GM12878 (cell line): ENCODE results near the gene DHX40. TPM values are rescaled to one million over a fixed set of nuclear protein-coding genes. Genes with fewer than 3 reads are reported as not detected.

Experiments used
- ATAC-seq: fragments of 200-7000 bp; cut with Tn5 transposase; 3 replicates; pipeline ENCODE4 v1.9.1; 2020; ENCODE audit warnings: mild to moderate bottlenecking, moderate library complexity
- BruUV-seq: library from RNA; stranded (reverse); fragments of 400-500 nt; replicated peaks from 2 replicates; lab custom pipeline; 2021; lab: Mats Ljungman, UMichigan
- CTCF ChIA-PET: fragments of 300-600 bp; sonication (Branson Sonifier 250); formaldehyde crosslinking; extraction: SDS; loops from one replicate; lab custom pipeline; 2021; ENCODE audit warnings: inconsistent platforms; lab: Yijun Ruan, JAX
- POLR2A ChIA-PET: fragments of 350-600 bp; formaldehyde crosslinking; extraction: SDS; loops from one replicate; lab custom pipeline; 2021; ENCODE audit warnings: inconsistent platforms; lab: Charles Lee
- RAD21 ChIA-PET: fragments of 300-600 bp; sonication (Branson Sonifier 250); formaldehyde crosslinking; loops from one replicate; lab custom pipeline; 2023; ENCODE audit warnings: antibody characterized with exemption; ENCODE audit not compliant: unreplicated experiment; lab: Charles Lee
- SMC1A ChIA-PET: fragments of 300-600 bp; sonication (Branson Sonifier 250); formaldehyde crosslinking; loops from one replicate; lab custom pipeline; 2023; ENCODE audit not compliant: unreplicated experiment, uncharacterized antibody; lab: Charles Lee
- DNase-seq: peaks from one replicate; pipeline ENCODE4 v3.0.0-alpha.2; 2011; ENCODE audit warnings: low read depth, low spot score
- FAIRE-seq: peaks from 3 replicates; lab custom pipeline; 2011; peaks lifted over from hg19 to GRCh38; lab: Jason Lieb, UNC
- H2AFZ ChIP-seq: 2 replicates; pipeline ENCODE4 v1.6.0; 2011; ENCODE audit warnings: low read depth, low read length, control low read depth; ENCODE audit not compliant: control insufficient read depth
- H3K27ac ChIP-seq: 2 replicates; pipeline ENCODE4 v1.5.1; 2011; ENCODE audit warnings: control low read depth; ENCODE audit not compliant: control insufficient read depth, insufficient read depth
- H3K27me3 ChIP-seq, 2 experiments: replicated peaks in 1 of 2; 2 replicates each; pipeline versions ENCODE4 v1.6.0 to v1.6.1; 2011; ENCODE audit warnings: low read length in 1 of 2; ENCODE audit not compliant: control insufficient read depth in 2 of 2, insufficient read depth in 2 of 2
- H3K36me3 ChIP-seq, 2 experiments: 2 replicates each; pipeline ENCODE4 v1.5.1; 2011; ENCODE audit warnings: low read length in 1 of 2; ENCODE audit not compliant: control insufficient read depth in 2 of 2, insufficient read depth in 2 of 2
- H3K4me1 ChIP-seq: 2 replicates; pipeline ENCODE4 v1.6.1; 2011; ENCODE audit warnings: mild to moderate bottlenecking, low read length, moderate library complexity, mixed read lengths; ENCODE audit not compliant: control insufficient read depth, insufficient read depth
- H3K4me2 ChIP-seq: 2 replicates; pipeline ENCODE4 v1.6.0; 2011; ENCODE audit warnings: control low read depth; ENCODE audit not compliant: control insufficient read depth, insufficient read depth
- H3K4me3 ChIP-seq: fragments of 200-600 bp; sonication (generic); 2 replicates; pipeline ENCODE4 v1.5.1; 2016
- H3K79me2 ChIP-seq: 2 replicates; pipeline ENCODE4 v1.6.0; 2011; ENCODE audit warnings: low read length; ENCODE audit not compliant: control insufficient read depth, insufficient read depth
- H3K9ac ChIP-seq: 2 replicates; pipeline ENCODE4 v1.8.0; 2011; ENCODE audit warnings: low read length, control low read depth, mixed read lengths; ENCODE audit not compliant: control insufficient read depth, insufficient read depth
- H3K9me3 ChIP-seq: replicated peaks from 3 replicates; pipeline ENCODE4 v1.5.1; 2011; ENCODE audit warnings: mild to moderate bottlenecking, low read length; ENCODE audit not compliant: control insufficient read depth, insufficient read depth
- H4K20me1 ChIP-seq: 2 replicates; pipeline ENCODE4 v1.6.0; 2011; ENCODE audit not compliant: control insufficient read depth, insufficient read depth
- CHD1 ChIP-seq: IDR thresholded peaks from 2 replicates; pipeline ENCODE4 v1.6.1; 2012; ENCODE audit warnings: low read depth, low read length, improper control_type of control experiment
- HDGF ChIP-seq: fragments of 450-650 bp; IDR thresholded peaks from 2 replicates; pipeline ENCODE4 v1.6.1; 2016; ENCODE audit warnings: antibody characterized with exemption
- RAD21 ChIP-seq: IDR thresholded peaks from 2 replicates; pipeline ENCODE4 v1.6.1; 2011; ENCODE audit warnings: mild to moderate bottlenecking, low read depth, low read length, moderate library complexity; ENCODE audit not compliant: insufficient read depth
- ZSCAN29 ChIP-seq: fragments of 450-650 bp; IDR thresholded peaks from 2 replicates; pipeline ENCODE4 v1.6.1; 2017; ENCODE audit warnings: mild to moderate bottlenecking, moderate library complexity
- WGBS: methylation state at CpG from one replicate; pipeline ENCODE4 v1.1.6; 2016; ENCODE audit warnings: low lambda C conversion rate; ENCODE audit not compliant: insufficient replicate concordance, insufficient coverage; ENCODE audit errors: missing lambda C conversion rate; 5-methylcytosine and 5-hydroxymethylcytosine counted together
- in situ Hi-C: fragments of 300-500 bp; cut with MboI; formaldehyde crosslinking; loops from 9 replicates; pipeline ENCODE4 v1.14.3; 2018; ENCODE audit warnings: mixed read lengths
- intact Hi-C: fragments of 100-400 bp; cut with micrococcal nuclease; formaldehyde crosslinking; loops from one replicate; pipeline ENCODE4 v1.14.2; 2022; ENCODE audit not compliant: unreplicated experiment
- polyA plus RNA-seq, 11 experiments: library from polyadenylated mRNA; depleted of rRNA in 4 of 11; unstranded in 6 of 11; stranded (reverse) in 5 of 11; fragments of >200 nt; fragmentation: Nextera tagmentation in 4 of 11; fragmentation: Illumina TruSeq in 1 of 11; extraction: Ambion mirVana in 4 of 11; extraction: Trizol in 1 of 11; gene quantifications; 1 replicate in 1 of 11; 2 replicates in 10 of 11; pipeline versions ENCODE4 v1.2.1 to v1.2.3, GENCODE V29; 2011 to 2016; ENCODE audit warnings: inconsistent platforms in 2 of 11, missing spikeins in 2 of 11, low read depth in 1 of 11
- total RNA-seq, 4 experiments: library from RNA; depleted of rRNA in 3 of 4; stranded (reverse); fragments of >200 nt in 3 of 4; fragmentation: Illumina TruSeq in 1 of 4; extraction: Trizol in 1 of 4; gene quantifications; 2 replicates each; pipeline versions ENCODE4 v1.2.1 to v1.2.3, GENCODE V29; 2013 to 2021
- TF ChIP-seq, protein P1 (sequence below): IDR thresholded peaks from 2 replicates; pipeline ENCODE4 v1.6.1; 2011; ENCODE audit warnings: borderline replicate concordance, low read depth, mild to moderate bottlenecking, moderate library complexity, mixed read lengths, low read length; ENCODE audit not compliant: insufficient read depth; ENCODE audit errors: extremely low read length
- TF ChIP-seq, protein P2 (sequence below): fragments of 450-650 bp; IDR thresholded peaks from 2 replicates; pipeline ENCODE4 v1.6.1; 2017; ENCODE audit warnings: mild to moderate bottlenecking

DHX40 gene
- total and polyA plus RNA-seq, 10 of the 15 experiments (the other 5 are each of a cell fraction or from before 2014, with no cell fraction given): 4.8 to 29.2 (median 12.0) TPM

DNA sequence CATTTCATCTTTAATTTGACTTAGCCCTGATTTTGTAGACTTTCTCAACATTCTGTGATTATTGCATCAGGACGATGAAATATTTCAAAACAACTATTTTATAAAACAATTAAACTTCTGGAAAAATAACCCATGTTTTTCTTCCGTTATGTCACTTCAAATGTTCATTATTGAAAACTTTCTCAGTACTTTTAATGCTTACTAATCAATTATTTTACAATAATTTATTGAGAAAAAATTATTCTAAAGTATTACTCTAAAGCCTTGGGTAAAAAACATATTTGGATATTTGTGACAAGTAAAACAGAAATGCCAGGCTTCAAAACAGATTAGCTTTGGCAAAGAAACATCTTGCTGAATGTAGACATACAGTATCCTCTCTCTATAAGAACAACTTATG, 46.3 kb upstream of the DHX40 start (continued):
- TF ChIP-seq HDGF: no peak

DNA sequence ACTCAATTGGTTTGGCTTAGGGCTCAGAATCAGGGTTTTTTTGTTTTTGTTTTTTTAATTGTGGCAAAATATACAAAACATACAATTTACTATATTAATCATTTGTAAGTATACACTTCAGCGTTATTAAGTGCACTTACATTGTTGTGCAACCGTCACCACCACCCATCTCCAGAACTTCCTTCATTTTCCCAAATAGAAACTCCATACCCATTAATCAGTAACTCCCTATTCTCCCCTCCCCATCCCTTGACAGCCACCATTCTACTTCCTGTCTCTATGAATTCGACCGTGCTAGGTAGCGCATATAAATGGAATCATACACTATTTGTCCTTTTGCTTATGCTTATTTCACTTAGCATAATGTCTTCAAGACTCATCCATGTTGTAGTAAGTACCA, 45.2 kb upstream of the DHX40 start:
- CTCF ChIA-PET: interaction anchor here (0.7 to 3.7 kb wide), 6 partner anchors 87 to 517 kb away, joined by 3 to 24 read pairs (median 4); partner anchors contain the start of genes PTRH2 and VMP1
- POLR2A ChIA-PET: no interaction called here
- Histone ChIP-seq H3K4me1 (no peaks in the 10 kb centered on the region), H3K36me3 (no peaks in the 10 kb centered on the region), H3K9ac (no peak overlapping the region), H3K4me2 (no peak overlapping the region), H3K4me3 (no peak overlapping the region), H3K27ac (no peak overlapping the region), H4K20me1 (no peaks in the 10 kb centered on the region), H3K79me2 (no peaks in the 10 kb centered on the region), H3K27me3 (no peaks in the 10 kb centered on the region), H3K9me3 (no peaks in the 10 kb centered on the region), H2AFZ (no peak overlapping the region)
- RAD21 ChIA-PET: no interaction called here
- SMC1A ChIA-PET: interaction anchor here (1.1 to 1.8 kb wide), 4 partner anchors 10 to 210 kb away, joined by 3 to 6 read pairs (median 4); no protein-coding TSS in a partner anchor
- TF ChIP-seq, protein P1, sequence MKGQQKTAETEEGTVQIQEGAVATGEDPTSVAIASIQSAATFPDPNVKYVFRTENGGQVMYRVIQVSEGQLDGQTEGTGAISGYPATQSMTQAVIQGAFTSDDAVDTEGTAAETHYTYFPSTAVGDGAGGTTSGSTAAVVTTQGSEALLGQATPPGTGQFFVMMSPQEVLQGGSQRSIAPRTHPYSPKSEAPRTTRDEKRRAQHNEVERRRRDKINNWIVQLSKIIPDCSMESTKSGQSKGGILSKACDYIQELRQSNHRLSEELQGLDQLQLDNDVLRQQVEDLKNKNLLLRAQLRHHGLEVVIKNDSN: no peak
- TF ChIP-seq ZSCAN29: no peak
- TF ChIP-seq, protein P2, sequence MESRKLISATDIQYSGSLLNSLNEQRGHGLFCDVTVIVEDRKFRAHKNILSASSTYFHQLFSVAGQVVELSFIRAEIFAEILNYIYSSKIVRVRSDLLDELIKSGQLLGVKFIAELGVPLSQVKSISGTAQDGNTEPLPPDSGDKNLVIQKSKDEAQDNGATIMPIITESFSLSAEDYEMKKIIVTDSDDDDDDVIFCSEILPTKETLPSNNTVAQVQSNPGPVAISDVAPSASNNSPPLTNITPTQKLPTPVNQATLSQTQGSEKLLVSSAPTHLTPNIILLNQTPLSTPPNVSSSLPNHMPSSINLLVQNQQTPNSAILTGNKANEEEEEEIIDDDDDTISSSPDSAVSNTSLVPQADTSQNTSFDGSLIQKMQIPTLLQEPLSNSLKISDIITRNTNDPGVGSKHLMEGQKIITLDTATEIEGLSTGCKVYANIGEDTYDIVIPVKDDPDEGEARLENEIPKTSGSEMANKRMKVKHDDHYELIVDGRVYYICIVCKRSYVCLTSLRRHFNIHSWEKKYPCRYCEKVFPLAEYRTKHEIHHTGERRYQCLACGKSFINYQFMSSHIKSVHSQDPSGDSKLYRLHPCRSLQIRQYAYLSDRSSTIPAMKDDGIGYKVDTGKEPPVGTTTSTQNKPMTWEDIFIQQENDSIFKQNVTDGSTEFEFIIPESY: no peak
- TF ChIP-seq CHD1: no peak
- no peak for TF ChIP-seq RAD21
- in situ Hi-C loops (no loop called here), intact Hi-C loops (loop anchor here (10.0 kb wide), 1 partner anchor 155 kb away; no protein-coding TSS in a partner anchor)
- WGBS: 96% methylated on average over 5 of the region's 5 CpGs
- no TSS peak for BruUV-seq
- FAIRE-seq (no peak), DNase-seq (no peak), ATAC-seq (no peak)
